SJSA1 (cell line): ENCODE measurements around the gene RNF141. TPM values are rescaled to one million over a fixed set of nuclear protein-coding genes. Genes with fewer than 3 reads are reported as not detected.

Source experiments
- DNase-seq, 2 experiments: peaks; one replicate each; pipeline ENCODE4 v3.0.0-alpha.2; 2015 to 2020; ENCODE audit warnings: low spot score in 2 of 2, low read depth in 1 of 2
- H3K27ac ChIP-seq: fragments of 250-450 bp; sonication (Bioruptor Pico); 2 replicates; pipeline ENCODE4 v1.5.1; 2020; ENCODE audit warnings: mild to moderate bottlenecking, moderate library complexity
- H3K27me3 ChIP-seq: fragments of 250-450 bp; sonication (Bioruptor Pico); replicated peaks from 2 replicates; pipeline ENCODE4 v1.5.1; 2020; ENCODE audit warnings: mild to moderate bottlenecking, moderate library complexity
- H3K36me3 ChIP-seq: fragments of 250-450 bp; sonication (Bioruptor Pico); 2 replicates; pipeline ENCODE4 v1.5.1; 2020; ENCODE audit warnings: mild to moderate bottlenecking
- H3K4me1 ChIP-seq: fragments of 250-450 bp; sonication (Bioruptor Pico); replicated peaks from 2 replicates; pipeline ENCODE4 v1.6.1; 2021; ENCODE audit warnings: mild to moderate bottlenecking
- H3K4me3 ChIP-seq: fragments of 250-450 bp; sonication (Bioruptor Pico); 2 replicates; pipeline ENCODE4 v1.5.1; 2020; ENCODE audit warnings: mild to moderate bottlenecking
- H3K9me3 ChIP-seq: fragments of 250-450 bp; sonication (Bioruptor Pico); replicated peaks from 2 replicates; pipeline ENCODE4 v1.5.1; 2020; ENCODE audit warnings: mild to moderate bottlenecking
- total RNA-seq: library from RNA; depleted of rRNA; stranded (reverse); fragments of >200 nt; shearing (Covaris generic); gene quantifications from 2 replicates; pipeline ENCODE4 v1.2.3, GENCODE V29; 2014

RNF141 gene
- total RNA-seq, 1 experiment from 2014 or later = 23.5 TPM

DNA sequence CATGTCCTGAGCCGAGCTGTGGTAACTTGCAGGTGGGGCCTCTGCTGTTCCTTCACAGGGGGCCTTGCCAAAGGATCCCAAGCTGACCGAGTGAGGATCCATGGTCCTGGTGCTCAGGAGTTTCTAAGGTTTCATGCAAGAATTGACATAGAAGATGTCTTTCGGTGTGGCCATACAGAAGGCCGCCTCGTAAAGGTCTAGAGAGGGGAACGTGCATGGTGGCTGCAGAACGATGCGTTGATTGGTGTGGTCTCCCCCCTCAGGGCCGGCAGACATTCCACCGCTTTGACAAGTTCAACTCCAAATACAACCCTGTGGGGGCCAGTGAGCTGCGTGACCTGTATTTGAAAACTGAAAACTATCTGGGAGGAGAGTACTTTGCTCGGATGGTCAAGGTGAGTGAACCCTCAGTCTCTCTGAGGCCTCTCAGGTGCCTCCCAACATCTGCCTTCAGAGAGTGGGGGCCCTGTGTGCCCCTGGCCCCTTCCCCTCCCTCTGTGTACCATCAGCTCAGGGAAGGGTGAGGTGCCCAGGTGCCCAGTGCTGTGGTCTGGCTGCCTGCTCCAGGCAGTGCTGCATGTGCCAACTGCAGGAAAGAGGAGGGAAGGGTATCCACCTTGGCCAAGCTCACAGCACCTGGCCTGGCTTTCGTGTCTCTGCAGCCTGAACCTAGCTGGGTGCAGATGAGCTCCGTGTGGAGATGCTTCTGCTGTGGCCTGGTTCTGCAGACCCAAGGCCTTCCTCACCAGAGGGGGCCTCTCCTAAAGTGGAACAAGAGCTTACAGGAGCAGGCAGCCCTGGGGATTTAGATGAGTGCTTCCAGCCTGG is 46.1 kb downstream of the RNF141 start:
- Histone ChIP-seq H3K4me3 (no peak overlapping the region), H3K27ac (no peak overlapping the region), H3K9me3 (no peaks in the 10 kb centered on the region), H3K36me3 (no peaks in the 10 kb centered on the region; the same call in 1 of the 2 replicates), H3K27me3 (no peaks in the 10 kb centered on the region), H3K4me1 (peaks cover 17% of the 10 kb centered on the region)
- DNase-seq = peak in 1 of 2 experiments; percentile 28

DNA sequence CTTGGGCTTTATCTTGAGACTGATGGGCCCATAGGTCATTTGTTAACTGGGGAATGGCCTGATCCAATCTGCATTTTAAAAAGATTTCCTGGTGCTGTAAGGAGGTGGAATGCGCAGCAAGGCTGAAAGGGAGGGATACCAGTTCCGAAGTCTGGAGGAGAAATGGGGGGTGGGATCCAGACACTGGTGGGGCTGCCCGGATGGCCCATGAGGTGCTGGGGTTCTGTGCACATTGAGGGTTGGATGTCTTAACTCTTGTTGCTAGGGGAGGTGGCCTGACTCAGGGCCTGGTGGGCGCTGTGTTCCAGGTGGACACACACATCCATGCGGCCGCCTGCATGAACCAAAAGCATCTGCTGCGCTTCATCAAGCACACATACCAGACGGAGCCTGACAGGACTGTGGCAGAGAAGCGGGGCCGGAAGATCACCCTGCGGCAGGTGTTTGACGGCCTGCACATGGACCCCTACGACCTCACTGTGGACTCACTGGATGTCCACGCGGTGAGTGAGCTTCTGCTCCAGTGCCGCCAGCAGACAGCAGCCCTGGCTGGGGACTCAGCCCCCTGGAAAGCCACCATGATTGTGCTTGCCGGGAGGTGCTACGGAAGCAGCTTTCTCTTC is 47.8 kb downstream of the RNF141 start:
- Histone ChIP-seq H3K4me1 (peaks cover 17% of the 10 kb centered on the region), H3K9me3 (no peaks in the 10 kb centered on the region), H3K36me3 (no peaks in the 10 kb centered on the region; the same call in 1 of the 2 replicates), H3K4me3 (no peak overlapping the region), H3K27me3 (no peaks in the 10 kb centered on the region), H3K27ac (no peak overlapping the region)
- peak in 1 of 2 experiments; percentile 31 for DNase-seq

DNA sequence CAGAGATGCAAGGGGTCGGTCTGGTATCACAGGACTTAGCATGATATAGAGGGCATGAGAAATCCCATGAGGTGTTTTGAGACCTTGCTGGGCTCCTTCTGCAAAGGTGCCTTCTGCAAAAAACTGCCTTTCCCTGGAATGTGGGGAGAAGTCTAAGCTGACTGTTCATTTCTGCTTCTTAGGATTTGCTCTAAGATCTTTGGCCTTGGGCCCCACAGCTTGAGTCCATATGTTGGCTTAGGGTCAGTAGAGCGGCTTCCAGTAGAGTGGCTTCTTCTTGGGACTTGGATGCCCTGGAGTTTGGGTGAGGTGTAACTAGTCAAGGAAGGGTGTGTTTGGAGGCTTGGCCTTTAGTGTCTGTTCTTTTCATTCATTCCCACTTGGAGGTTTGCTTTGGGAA is 48.9 kb downstream of the RNF141 start:
- Histone ChIP-seq H3K4me1 (peaks cover 17% of the 10 kb centered on the region), H3K9me3 (no peaks in the 10 kb centered on the region), H3K27me3 (no peaks in the 10 kb centered on the region), H3K36me3 (no peaks in the 10 kb centered on the region; the same call in 1 of the 2 replicates), H3K27ac (no peak overlapping the region), H3K4me3 (no peak overlapping the region)
- no peak for DNase-seq

DNA sequence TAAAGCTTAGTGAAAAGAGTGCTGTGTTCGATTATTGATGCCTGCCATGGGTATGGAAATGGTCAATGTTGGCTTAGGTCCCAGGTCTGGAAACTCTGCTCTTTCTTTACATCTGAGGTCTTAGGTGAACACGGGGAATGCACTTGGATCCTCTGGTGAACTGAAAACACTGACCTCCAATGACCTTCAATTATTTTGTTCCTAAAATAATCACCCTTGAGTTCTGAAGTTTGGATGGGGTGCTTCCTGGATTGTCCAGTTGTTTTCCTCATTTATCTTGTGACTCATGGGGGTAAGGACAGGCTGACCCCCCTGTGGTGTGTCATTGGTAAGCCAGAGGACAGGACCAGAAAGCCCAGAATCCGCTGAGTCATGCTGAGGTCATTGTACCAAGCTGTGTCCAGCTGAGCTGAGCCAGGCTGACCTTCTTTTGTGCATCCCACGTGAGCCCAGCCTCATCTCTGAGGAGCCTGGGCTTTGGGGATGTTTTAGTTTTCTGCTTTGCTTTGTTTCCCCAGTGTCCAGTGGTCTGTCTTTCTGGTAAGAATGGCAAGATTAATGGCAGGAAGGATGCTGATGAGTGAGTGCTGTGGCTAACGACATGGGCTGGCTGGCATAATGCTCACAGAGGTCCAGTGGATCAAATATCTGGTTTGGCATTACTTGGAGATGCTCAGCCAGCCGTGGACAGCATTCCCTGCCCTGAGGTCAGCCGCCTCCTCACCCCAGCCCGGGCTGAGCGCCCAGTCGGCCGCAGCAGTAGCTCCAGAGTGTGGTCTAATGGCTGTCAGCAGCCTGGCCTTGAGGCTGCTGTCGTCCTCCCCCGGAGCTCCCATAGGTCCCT is 50.4 kb downstream of the RNF141 start:
- peak overlapping the region; percentile 33 for H3K27ac ChIP-seq
- no peaks in the 10 kb centered on the region for H3K9me3 ChIP-seq
- peak; percentile 74 to 95 for DNase-seq
- H3K36me3 ChIP-seq = no peaks in the 10 kb centered on the region; the same call in 1 of the 2 replicates
- H3K4me3 ChIP-seq = no peak overlapping the region
- peaks cover 17% of the 10 kb centered on the region for H3K4me1 ChIP-seq
- H3K27me3 ChIP-seq = no peaks in the 10 kb centered on the region

DNA sequence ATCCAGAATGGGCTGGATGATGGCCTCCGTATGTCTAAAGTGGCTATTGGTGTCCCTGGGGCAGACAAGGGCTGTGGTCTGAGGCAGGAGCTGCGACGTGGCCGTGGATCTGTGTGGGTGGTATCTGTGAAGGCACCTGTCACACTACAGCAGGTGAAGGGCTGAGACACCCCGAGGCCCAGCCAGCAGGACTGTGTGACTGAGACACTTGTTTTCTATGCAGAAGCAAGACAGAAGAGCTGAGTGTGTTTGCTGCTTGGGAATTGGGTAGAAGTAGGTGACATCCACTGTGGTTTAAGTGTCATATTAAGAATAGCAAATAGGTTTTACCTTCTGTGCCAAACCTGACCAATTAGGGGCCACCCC is 51.0 kb downstream of the RNF141 start:
- Histone ChIP-seq H3K9me3 (no peaks in the 10 kb centered on the region), H3K4me1 (peaks cover 17% of the 10 kb centered on the region), H3K4me3 (no peak overlapping the region), H3K27ac (0 out of 2 replicates have a peak overlapping the region, but pooled peaks have one; percentile 6), H3K27me3 (no peaks in the 10 kb centered on the region), H3K36me3 (no peaks in the 10 kb centered on the region; the same call in 1 of the 2 replicates)
- DNase-seq = peak in 1 of 2 experiments; percentile 31

DNA sequence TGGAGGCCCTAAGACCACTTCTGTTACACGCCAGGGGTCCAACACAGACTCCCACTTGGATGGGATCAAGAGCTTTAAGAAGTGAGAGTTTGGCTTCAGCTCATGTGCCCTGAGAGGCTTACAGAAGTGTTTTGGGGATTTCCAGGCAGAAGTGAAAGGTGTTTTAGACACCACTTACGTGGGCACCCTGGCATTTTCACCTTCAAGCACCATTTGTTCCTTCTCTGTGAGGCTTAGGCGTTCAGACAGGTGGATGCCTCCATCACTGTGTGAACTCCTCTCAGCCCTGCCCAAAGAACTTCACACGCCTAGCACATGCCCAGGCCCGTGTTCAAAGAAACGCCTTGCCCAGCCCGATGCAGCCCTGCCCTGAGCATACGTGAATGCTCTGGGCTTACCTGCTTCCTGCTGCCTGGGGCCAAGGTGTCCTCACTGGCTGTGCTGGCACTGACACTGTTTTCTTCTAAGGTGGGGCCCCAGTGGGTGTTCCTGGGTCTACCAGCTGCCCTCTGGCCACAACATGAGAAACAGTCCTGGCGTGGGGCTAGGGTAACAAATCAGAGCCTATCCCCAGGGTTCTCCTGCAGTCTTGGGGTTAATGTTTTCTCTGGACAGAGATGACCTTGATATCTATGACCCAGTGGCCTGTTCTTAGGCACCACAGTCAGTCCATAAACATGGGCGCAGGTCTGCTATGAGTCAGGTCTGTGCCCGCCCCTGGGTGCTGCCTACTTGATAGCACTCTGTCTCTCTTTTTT is 51.9 kb downstream of the RNF141 start:
- Histone ChIP-seq H3K27me3 (no peaks in the 10 kb centered on the region), H3K4me3 (no peak overlapping the region), H3K36me3 (no peaks in the 10 kb centered on the region; the same call in 1 of the 2 replicates), H3K27ac (no peak overlapping the region), H3K4me1 (peaks cover 17% of the 10 kb centered on the region), H3K9me3 (no peaks in the 10 kb centered on the region)
- peak in 1 of 2 experiments; percentile 25 for DNase-seq

DNA sequence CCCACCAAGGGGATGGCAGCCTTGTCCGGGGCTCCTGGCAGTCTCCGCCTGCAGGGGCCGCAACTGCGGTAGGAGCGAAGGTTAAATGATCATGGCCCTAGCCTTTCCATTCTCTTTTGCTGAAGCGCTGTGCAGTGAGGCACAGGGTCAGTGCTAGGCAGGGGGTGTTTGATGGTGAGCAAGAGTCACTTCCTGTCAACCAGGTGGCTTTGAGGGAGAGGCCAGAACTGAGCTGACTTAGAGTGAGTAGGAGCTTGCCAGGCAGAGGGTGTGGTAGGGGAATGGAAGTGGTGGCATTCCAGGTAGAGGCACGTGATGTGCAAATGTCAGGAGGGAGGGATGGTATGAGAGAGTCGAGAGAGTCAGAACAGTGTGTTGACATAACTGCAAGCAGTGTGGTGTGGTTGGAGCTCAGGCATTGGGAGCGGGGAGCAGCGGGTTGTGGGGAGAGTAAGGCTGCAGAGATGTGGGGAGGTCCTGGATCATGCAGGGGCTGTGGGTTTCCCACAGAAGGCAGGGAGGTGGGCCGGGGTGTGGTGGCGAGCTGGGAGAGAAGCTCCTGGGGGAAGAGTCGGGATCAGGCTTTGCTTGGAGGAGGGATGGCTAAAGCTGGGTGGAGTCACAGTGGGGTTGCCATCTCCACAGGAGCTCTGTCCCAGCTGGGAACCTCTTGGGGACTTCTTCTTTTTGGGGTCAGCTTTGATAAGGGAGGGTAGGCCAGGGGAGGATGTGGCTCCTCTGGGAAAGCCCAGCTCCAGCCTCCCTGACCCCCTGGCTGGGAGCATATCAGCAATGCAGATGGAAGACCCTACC is 52.7 kb downstream of the RNF141 start:
- Histone ChIP-seq H3K4me1 (peaks cover 17% of the 10 kb centered on the region), H3K4me3 (no peak overlapping the region), H3K9me3 (no peaks in the 10 kb centered on the region), H3K27ac (no peak overlapping the region), H3K36me3 (no peaks in the 10 kb centered on the region; the same call in 1 of the 2 replicates), H3K27me3 (no peaks in the 10 kb centered on the region)
- DNase-seq = peak in 1 of 2 experiments; percentile 30

DNA sequence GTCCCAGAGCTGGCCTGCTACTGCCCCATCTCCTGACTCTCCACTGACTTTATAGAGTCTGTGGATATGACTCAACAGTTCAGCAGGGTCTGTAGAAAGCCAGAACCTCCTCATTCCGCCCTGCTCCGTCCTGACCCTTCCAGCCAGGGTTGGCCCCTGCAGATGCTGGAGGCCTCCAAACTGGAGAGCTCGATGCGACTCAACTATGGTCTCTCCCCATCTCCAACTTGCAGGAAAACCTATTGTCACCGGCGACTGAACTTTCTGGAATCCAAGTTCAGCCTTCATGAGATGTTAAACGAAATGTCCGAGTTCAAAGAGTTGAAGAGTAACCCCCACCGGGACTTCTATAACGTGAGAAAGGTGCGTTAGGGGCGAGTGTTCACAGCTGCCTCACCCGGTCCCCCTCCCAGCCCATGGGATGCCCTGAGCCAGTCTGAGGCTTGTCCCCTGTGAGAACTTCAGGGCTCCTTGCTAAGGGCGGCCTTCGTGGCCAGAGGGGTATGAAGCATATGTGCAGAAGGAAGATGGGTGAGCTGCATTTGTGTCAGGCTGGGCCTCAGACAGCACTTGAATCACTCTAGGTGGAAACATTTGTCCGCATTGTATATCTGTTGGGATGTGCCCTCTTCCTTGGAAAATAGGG is 53.9 kb downstream of the RNF141 start:
- peak in 1 of 2 experiments; percentile 25 for DNase-seq
- H3K27ac ChIP-seq = no peak overlapping the region

DNA sequence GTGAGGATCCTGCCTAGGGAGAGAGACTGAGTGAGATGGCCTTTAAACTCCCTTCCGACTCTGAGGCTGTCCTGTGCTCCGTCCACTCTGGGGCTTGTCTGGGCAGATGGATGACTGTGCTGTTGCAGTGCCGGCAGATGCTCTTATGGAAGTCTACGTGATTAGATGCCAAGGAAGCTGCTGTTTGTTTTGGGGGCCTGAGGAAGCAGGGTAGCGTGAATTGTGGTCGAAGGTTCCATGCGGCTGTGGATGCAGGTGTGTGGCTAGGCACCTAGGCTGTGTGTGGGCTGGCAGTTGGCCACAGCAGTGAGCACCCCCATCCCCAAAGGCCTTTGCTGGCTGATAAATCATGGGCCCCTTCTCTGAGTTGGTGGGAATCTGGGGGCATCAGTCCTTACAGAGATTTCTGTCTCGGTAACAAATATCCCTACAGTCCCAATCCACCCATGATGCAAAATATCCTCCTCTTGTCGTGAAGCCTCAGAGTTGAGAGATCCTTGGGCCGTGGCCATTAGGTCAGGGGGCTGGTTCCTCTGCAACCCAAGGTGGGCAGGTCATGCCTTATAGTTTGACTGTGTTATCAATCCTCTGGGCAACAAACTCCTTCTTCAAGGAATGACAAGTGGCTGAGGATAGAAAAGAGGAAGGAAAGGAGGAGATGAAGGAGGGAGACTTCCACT is 54.7 kb downstream of the RNF141 start:
- Histone ChIP-seq H3K4me3 (no peak overlapping the region), H3K9me3 (no peaks in the 10 kb centered on the region), H3K27me3 (no peaks in the 10 kb centered on the region), H3K4me1 (peaks cover 15% of the 10 kb centered on the region), H3K27ac (no peak overlapping the region), H3K36me3 (no peaks in the 10 kb centered on the region)
- peak in 1 of 2 experiments; percentile 13 for DNase-seq

More for the DNA sequence above, 53.9 kb downstream of the RNF141 start:
- H3K4me1 ChIP-seq = peaks cover 17% of the 10 kb centered on the region
- H3K9me3 ChIP-seq = no peaks in the 10 kb centered on the region
- no peak overlapping the region for H3K4me3 ChIP-seq
- no peaks in the 10 kb centered on the region for H3K27me3 ChIP-seq
- H3K36me3 ChIP-seq = no peaks in the 10 kb centered on the region; the same call in 1 of the 2 replicates

DNA sequence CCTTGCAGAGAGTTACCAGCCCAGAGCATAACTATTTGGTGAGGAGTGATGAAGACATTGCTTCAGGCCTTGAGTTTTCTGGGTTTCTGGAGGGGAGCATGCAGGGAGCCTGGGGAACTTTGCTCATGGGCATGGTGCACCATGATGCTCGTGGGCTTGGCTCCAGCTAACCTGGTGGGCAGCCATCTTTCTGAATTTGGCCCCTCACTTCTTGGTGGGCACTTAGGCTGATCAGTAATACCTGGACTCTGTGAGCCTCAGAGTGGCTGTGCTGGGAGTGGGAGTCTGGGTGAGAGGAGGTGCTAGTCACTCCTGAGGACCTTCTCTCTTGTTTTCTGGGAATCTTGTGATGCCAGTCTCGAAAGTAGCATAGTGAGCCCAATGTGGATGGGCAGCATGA is 55.3 kb downstream of the RNF141 start:
- DNase-seq = no peak
- H3K27me3 ChIP-seq = no peaks in the 10 kb centered on the region
- no peaks in the 10 kb centered on the region for H3K36me3 ChIP-seq
- peaks cover 8% of the 10 kb centered on the region for H3K4me1 ChIP-seq
- H3K27ac ChIP-seq = no peak overlapping the region
- H3K4me3 ChIP-seq = no peak overlapping the region
- no peaks in the 10 kb centered on the region for H3K9me3 ChIP-seq

DNA sequence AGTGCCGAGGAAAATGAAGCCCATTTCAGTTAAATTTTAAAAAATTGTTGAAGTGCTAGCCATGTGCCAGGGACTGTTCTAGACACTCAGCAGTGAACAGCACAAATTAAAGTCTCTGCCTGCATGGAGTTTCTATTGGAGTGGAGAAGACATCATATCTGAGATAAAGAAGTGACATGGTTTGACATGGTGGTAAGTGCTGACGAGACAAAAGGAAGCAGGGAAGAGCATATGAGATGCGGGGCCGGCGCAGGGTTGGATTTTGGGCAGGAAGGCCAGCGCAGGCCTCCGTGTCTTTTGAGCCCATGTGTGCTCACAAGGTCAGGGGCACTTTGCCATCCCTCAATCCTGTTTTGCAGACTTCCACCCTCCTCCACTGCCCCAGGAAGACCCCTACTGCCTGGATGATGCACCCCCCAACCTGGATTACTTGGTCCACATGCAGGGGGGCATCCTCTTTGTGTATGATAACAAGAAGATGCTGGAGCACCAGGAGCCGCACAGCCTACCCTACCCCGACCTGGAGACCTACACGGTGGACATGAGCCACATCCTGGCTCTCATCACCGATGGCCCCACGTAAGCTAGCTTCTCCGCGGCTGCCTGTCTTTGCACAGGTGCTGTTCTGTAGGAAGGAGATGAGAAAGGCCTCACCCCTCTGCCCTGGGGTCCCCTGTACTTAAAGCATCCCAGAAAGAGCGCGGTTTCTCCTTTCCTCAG is 56.4 kb downstream of the RNF141 start:
- no peak for DNase-seq
- Histone ChIP-seq H3K36me3 (no peaks in the 10 kb centered on the region), H3K4me1 (no peaks in the 10 kb centered on the region)

More for the DNA sequence above, 56.4 kb downstream of the RNF141 start:
- Histone ChIP-seq H3K9me3 (no peaks in the 10 kb centered on the region), H3K4me3 (no peak overlapping the region), H3K27ac (no peak overlapping the region), H3K27me3 (no peaks in the 10 kb centered on the region)
